Right renal pelvis (tissue), 4 donors: ENCODE results near the gene CFAP74. TPM values are rescaled to one million over a fixed set of nuclear protein-coding genes. Genes with fewer than 3 reads are reported as not detected.

Source experiments
- DNase-seq, 4 donors: peaks; one replicate each; pipeline ENCODE4 v3.0.0-alpha.2; 2013; ENCODE audit warnings: low read depth in 4 of 4, low spot score in 3 of 4, missing footprints in 1 of 4
- polyA plus RNA-seq, 4 donors: library from polyadenylated mRNA; unstranded; fragments of 120-200 nt; gene quantifications; one replicate each; pipeline ENCODE4 v1.2.1, GENCODE V29; 2013; ENCODE audit not compliant: insufficient read length in 4 of 4

CFAP74 gene
- polyA plus RNA-seq, 4 donors, result 0.29 to 0.69 (median 0.43) TPM

- no peak for DNase-seq
These were observed 46.0 kb downstream of the CFAP74 start for GRCh38 chr1:1957533-1957961.

- no peak for DNase-seq
These were observed 46.7 kb downstream of the CFAP74 start for GRCh38 chr1:1956586-1957532.

- no peak for DNase-seq
These were observed 47.5 kb downstream of the CFAP74 start for GRCh38 chr1:1956101-1956500.

- DNase-seq, result no peak
These were observed 47.9 kb downstream of the CFAP74 start for GRCh38 chr1:1955621-1956094.

GRCh38 chr1:1954831-1955441 is 48.6 kb downstream of the CFAP74 start:
- DNase-seq, result no peak

GRCh38 chr1:1954015-1954414 is 49.6 kb downstream of the CFAP74 start:
- DNase-seq, result no peak

GRCh38 chr1:1950940-1951339 is 52.6 kb downstream of the CFAP74 start:
- no peak for DNase-seq

GRCh38 chr1:1948783-1949182 is 54.8 kb downstream of the CFAP74 start:
- DNase-seq, result no peak

- no peak for DNase-seq
These were observed 56.1 kb downstream of the CFAP74 start for GRCh38 chr1:1947493-1947892.

- no peak for DNase-seq
These were observed 57.0 kb downstream of the CFAP74 start for GRCh38 chr1:1946540-1946939.

- no peak for DNase-seq
These were observed 57.7 kb downstream of the CFAP74 start for GRCh38 chr1:1945782-1946393.

GRCh38 chr1:1943834-1944570 is 59.6 kb downstream of the CFAP74 start:
- peak in 1 of 4 donors; percentile 39 for DNase-seq

GRCh38 chr1:1942753-1943656 is 60.6 kb downstream of the CFAP74 start:
- no peak for DNase-seq

- DNase-seq, result no peak
These were observed 61.5 kb downstream of the CFAP74 start for GRCh38 chr1:1941868-1942752.

GRCh38 chr1:1941211-1941841 is 62.3 kb downstream of the CFAP74 start:
- DNase-seq, result no peak

GRCh38 chr1:1940123-1940425 is 63.5 kb downstream of the CFAP74 start:
- DNase-seq, result no peak

- DNase-seq, result no peak
These were observed 64.1 kb downstream of the CFAP74 start for GRCh38 chr1:1939296-1940122.
